Spleen (tissue), 7 donors: ENCODE results near the gene SPZ1.

Experiments used
- POLR2A ChIP-seq, 3 donors: fragments of 450-650 bp; IDR thresholded peaks; one replicate each; pipeline ENCODE4 v1.5.1; 2017; ENCODE audit warnings: antibody characterized with exemption in 3 of 3, mild to moderate bottlenecking in 1 of 3
- POLR2AphosphoS5 ChIP-seq, 3 donors: sonication (generic); formaldehyde crosslinking; IDR thresholded peaks; one replicate each; pipeline ENCODE4 v1.5.1; 2017; ENCODE audit warnings: antibody characterized with exemption in 3 of 3
- TF ChIP-seq, protein P1 (sequence below), 11 experiments: fragments of 200-600 bp in 7 of 11; fragments of 450-650 bp in 4 of 11; sonication (generic) in 4 of 11; IDR thresholded peaks in 8 of 11; conservative IDR thresholded peaks in 3 of 11; 1 replicate in 7 of 11; 2 replicates in 4 of 11; pipeline versions ENCODE4 v1.4.0 to v1.8.0; 2016 to 2021; ENCODE audit warnings: antibody characterized with exemption in 11 of 11, inconsistent platforms in 4 of 11, mild to moderate bottlenecking in 1 of 11
- donor health status: DM: no; HTN: no; CAD: no; lungs with moderate emphysema.
- donor health status: DM: no; HTN: no; CAD: no.
- donor health status: DM: no; HTN: no; CAD: no.

DNA sequence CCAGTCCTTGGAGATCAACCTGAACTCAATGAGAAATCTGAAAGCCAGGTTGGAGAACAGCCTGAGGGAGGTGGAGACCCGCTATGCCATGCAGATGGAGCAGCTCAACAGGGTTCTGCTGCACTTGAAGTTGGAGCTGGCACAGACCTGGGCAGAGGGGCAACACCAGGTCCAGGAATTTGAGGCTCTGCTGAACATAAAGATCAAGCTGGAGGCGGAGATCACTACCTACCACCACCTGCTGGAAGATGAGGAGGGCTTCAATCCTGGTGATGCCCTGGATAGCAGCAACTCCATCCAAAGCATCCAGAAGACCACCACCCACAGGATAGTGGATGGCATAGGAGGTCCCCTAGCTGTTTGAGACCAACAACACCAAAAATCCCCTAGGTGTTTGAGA lies 30.5 kb upstream of the SPZ1 start:
- TF ChIP-seq POLR2A (IDR thresholded peaks at IDR 0.05) (no peak), POLR2AphosphoS5 (IDR thresholded peaks at IDR 0.05) (no peak)
- TF ChIP-seq, protein P1, sequence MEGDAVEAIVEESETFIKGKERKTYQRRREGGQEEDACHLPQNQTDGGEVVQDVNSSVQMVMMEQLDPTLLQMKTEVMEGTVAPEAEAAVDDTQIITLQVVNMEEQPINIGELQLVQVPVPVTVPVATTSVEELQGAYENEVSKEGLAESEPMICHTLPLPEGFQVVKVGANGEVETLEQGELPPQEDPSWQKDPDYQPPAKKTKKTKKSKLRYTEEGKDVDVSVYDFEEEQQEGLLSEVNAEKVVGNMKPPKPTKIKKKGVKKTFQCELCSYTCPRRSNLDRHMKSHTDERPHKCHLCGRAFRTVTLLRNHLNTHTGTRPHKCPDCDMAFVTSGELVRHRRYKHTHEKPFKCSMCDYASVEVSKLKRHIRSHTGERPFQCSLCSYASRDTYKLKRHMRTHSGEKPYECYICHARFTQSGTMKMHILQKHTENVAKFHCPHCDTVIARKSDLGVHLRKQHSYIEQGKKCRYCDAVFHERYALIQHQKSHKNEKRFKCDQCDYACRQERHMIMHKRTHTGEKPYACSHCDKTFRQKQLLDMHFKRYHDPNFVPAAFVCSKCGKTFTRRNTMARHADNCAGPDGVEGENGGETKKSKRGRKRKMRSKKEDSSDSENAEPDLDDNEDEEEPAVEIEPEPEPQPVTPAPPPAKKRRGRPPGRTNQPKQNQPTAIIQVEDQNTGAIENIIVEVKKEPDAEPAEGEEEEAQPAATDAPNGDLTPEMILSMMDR (IDR thresholded peaks at IDR 0.05 in 8 of 11, conservative IDR thresholded peaks at IDR 0.05 in 3 of 11): no peak
